Epithelial cell of proximal tubule (primary cell): ENCODE measurements around the gene NME7. TPM values are rescaled to one million over a fixed set of nuclear protein-coding genes. Genes with fewer than 3 reads are reported as not detected.
A peak's percentile ranks its signal among the peaks of the same experiment; 100 is the strongest.
"Not testable (repeated sequence)": the region's sequence is repeated elsewhere in the genome, so short reads cannot be mapped to it uniquely, and the experiment has no call there.

Experiments
- DNase-seq: peaks from one replicate; pipeline ENCODE4 v3.0.0-alpha.2; 2011; ENCODE audit warnings: low read depth
- H3K4me3 ChIP-seq: 2 replicates; pipeline ENCODE4 v1.5.1; 2011; ENCODE audit warnings: low read depth, mild to moderate bottlenecking, low read length
- total RNA-seq: library from RNA; depleted of rRNA; stranded (reverse); fragments of >200 nt; gene quantifications from 2 replicates; pipeline ENCODE4 v1.2.3, GENCODE V29; 2015
- TF ChIP-seq, protein P1 (sequence below): conservative IDR thresholded peaks from 2 replicates; pipeline ENCODE4 v1.5.1; 2012; ENCODE audit warnings: low read depth, mild to moderate bottlenecking, low read length

The NME7 gene
- total RNA-seq, 1 donor from 2014 or later: 50.9 TPM

DNA sequence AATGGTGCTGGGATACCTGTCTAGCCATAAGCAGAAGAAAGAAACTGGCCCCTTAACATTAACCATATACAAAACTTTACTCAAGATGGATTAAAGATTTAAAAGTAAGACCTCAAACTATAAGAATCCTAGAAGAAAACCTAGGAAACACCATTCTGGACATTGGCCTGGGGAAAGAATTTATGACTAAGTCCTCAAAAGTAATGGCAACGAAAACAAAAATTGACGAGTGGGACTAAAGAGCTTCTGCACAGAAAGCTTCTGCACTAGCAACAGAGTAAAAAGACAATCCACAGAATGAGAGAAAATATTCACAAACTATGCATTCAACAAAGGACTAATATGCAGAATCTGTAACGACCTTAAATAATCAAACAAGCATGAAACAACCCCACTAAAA, 66.7 kb downstream of the NME7 start:
- no peak overlapping the region for H3K4me3 ChIP-seq
- TF ChIP-seq, protein P1, sequence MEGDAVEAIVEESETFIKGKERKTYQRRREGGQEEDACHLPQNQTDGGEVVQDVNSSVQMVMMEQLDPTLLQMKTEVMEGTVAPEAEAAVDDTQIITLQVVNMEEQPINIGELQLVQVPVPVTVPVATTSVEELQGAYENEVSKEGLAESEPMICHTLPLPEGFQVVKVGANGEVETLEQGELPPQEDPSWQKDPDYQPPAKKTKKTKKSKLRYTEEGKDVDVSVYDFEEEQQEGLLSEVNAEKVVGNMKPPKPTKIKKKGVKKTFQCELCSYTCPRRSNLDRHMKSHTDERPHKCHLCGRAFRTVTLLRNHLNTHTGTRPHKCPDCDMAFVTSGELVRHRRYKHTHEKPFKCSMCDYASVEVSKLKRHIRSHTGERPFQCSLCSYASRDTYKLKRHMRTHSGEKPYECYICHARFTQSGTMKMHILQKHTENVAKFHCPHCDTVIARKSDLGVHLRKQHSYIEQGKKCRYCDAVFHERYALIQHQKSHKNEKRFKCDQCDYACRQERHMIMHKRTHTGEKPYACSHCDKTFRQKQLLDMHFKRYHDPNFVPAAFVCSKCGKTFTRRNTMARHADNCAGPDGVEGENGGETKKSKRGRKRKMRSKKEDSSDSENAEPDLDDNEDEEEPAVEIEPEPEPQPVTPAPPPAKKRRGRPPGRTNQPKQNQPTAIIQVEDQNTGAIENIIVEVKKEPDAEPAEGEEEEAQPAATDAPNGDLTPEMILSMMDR: no peak
- no peak for DNase-seq

DNA sequence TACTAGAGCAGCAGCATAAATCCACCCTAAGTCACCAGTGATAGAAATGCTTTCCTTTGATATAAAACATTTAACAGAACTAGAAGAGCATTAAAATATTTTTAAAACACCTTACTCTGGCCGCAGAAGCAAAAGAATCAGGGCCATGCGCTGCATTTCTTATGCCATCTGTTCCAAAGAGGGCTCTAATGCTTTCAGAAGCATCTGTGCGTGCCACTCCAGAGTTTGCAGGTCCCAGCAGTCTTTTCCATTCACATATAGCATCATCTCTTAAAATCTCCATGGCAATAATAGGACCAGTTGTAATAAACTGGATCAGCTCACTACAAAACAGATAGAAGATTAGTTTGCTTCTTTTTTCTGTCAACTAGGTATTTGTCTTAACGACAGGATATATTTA, 69.2 kb downstream of the NME7 start:
- no peak overlapping the region for H3K4me3 ChIP-seq
- no peak for DNase-seq
- TF ChIP-seq, protein P1: no peak

DNA sequence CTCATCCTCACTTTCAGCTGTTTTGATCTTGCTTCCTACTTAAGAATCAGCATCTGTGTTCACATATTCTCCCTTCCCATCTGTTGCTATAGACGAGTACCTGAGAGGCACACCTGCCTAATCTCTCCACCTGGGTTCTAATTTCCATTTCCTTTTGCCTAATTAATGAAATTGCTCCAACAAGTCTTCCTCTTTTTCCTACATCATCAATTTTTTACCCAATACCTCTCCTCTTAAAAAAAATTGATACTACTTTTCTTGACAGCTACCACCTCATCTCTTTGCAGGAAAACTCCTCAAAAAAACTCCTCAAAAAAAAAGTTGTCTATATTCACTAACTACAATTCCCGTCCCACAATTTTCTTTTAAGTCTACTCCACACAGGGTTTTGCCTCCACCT, 71.8 kb downstream of the NME7 start:
- TF ChIP-seq, protein P1: no peak
- H3K4me3 ChIP-seq: no peak overlapping the region
- no peak for DNase-seq

DNA sequence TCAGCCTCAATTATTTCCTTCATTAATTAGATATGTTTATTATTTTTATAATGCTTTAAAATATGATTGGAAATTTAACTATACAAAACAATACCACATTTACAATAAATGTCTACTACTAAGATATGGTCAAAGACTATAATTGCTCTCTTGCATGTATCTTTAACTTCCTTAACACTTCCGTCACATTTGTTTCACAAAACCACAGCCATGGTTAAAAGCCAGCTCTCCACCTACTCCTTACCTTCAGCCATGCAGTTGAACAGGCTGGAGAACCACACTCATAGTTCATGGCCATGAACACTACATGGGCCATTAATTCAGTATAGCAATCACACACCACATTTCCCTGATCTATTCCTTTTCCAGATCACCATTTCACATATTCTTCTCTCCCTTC, 72.2 kb downstream of the NME7 start:
- H3K4me3 ChIP-seq: no peak overlapping the region
- TF ChIP-seq, protein P1: no peak
- no peak for DNase-seq

DNA sequence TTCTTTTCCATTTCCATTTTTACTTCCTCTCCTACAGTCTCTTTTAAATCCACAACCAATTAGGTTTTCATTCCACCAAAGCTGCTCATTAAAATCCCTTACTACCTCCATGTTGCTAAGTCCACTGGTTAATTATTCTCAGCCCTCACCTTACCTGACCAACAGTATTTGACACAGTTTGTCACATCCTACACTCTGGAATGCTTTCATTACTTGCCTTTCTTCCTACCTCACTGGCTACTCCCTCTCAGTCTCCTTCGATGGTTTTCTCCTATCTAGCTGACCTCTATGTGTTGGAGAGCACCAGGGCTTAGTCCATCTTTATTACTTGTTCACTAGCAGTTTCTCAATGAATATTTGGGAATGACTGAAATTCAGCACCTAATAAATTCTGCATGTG, 78.6 kb downstream of the NME7 start:
- peak; percentile 3 for DNase-seq
- H3K4me3 ChIP-seq: no peak overlapping the region
- TF ChIP-seq, protein P1: no peak

DNA sequence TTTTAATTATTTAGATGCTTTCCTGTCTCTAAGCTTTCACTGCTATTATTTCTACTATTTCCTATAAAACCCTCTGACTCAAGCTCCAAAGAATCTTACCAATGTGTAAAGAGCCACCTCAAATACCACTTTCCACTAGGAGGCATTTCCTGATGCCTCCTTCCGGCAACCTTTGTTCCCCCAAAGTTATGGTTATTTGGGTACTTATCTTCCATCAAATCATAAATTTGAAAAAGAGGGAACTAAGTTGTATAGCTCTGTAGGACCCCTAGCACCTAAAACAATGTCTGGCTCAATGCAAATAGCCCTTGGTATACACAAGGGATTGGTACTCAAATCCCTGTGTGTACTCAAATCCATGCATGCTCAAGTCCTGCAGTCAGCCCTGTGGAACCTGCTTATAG, 79.6 kb downstream of the NME7 start:
- peak; percentile 29 for DNase-seq
- TF ChIP-seq, protein P1: no peak
- no peak overlapping the region for H3K4me3 ChIP-seq

DNA sequence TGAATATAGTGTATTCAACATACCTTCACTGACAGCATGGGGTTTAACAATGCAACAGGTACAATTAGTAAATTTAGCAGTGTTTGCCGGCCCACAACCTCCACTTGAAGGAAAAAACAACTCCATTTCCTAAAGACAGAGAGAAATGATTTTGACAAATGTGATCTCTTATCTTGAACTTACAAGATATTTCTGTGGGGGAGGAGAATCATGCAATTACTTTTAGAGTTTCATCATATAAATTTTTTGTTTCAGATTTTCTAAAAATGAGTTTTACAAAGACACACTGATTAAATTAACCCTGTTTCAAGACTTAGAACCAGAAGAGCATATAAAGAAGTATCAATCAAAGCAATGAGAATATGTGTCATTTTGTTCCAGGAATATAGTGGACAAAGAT, 80.3 kb downstream of the NME7 start:
- no peak for DNase-seq
- no peak overlapping the region for H3K4me3 ChIP-seq
- TF ChIP-seq, protein P1: no peak

DNA sequence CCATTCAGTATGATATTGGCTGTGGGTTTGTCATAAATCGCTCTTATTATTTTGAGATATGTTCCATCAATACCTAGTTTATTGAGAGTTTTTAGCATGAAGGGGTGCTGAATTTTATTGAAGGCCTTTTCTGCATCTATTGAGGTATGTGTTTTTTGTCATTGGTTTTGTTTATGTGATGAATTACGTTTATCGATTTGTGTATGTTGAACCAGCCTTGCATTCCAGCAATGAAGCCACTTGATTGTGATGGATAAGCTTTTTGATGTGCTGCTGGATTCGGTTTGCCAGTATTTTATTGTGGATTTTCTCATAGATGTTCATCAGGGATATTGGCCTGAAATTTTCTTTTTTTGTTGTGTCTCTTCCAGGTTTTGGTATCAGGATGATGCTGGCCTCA, 86.0 kb downstream of the NME7 start:
- not testable (repeated sequence) for DNase-seq, H3K4me3 ChIP-seq
